Adrenal gland (tissue), 12 donors: ENCODE data around the gene CABP4. TPM values are rescaled to one million over a fixed set of nuclear protein-coding genes. Genes with fewer than 3 reads are reported as not detected.

ENCODE experiments used
- DNase-seq, 7 donors: peaks; one replicate each; pipeline ENCODE4 v3.0.0-alpha.2; 2019 to 2020
- H3K27ac ChIP-seq, 5 donors: fragments of 200-600 bp; sonication (generic) in 4 of 5; 1 replicate in 3 of 5; 2 replicates in 2 of 5; pipeline versions ENCODE4 v1.5.1 to v1.8.0; 2016 to 2020; ENCODE audit warnings: mild to moderate bottlenecking in 1 of 5
- H3K27me3 ChIP-seq: fragments of 200-600 bp; 2 replicates; pipeline ENCODE4 v1.8.0; 2021
- H3K36me3 ChIP-seq, 2 donors: fragments of 200-600 bp; replicated peaks in 1 of 2; 1 replicate in 1 of 2; 2 replicates in 1 of 2; pipeline versions ENCODE4 v1.5.1 to v1.8.0; 2018 to 2022
- H3K4me1 ChIP-seq, 2 donors: fragments of 200-600 bp; replicated peaks in 1 of 2; 1 replicate in 1 of 2; 2 replicates in 1 of 2; pipeline versions ENCODE4 v1.5.1 to v1.8.0; 2018 to 2021
- H3K4me3 ChIP-seq, 4 donors: fragments of 200-600 bp; sonication (generic) in 3 of 4; one replicate each; pipeline ENCODE4 v1.5.1; 2016 to 2018
- H3K9me3 ChIP-seq, 3 donors: fragments of 200-600 bp; sonication (generic) in 1 of 3; replicated peaks in 1 of 3; 1 replicate in 2 of 3; 2 replicates in 1 of 3; pipeline versions ENCODE4 v1.5.1 to v1.8.0; 2016 to 2021
- POLR2A ChIP-seq, 2 donors: fragments of 450-650 bp; IDR thresholded peaks; one replicate each; pipeline ENCODE4 v1.6.1; 2017; ENCODE audit warnings: antibody characterized with exemption in 2 of 2, mild to moderate bottlenecking in 2 of 2, moderate library complexity in 1 of 2
- WGBS, 4 donors: extraction: QIAGEN DNeasy Blood & Tissue Kit in 2 of 4; methylation state at CpG; one replicate each; pipeline versions ENCODE4 v1.1.5 to v1.1.7; 2013 to 2017; 5-methylcytosine and 5-hydroxymethylcytosine counted together
- intact Hi-C, 2 donors: fragments of 100-400 bp; cut with DNase I; formaldehyde crosslinking; loops; one replicate each; pipeline versions ENCODE4 v1.14.1 to v1.15.0; 2022 to 2023
- polyA plus RNA-seq, 3 donors: library from polyadenylated mRNA; stranded (reverse); fragments of 200-250 nt in 2 of 3; fragments of 350-450 nt in 1 of 3; fragmentation: Illumina TruSeq in 1 of 3; extraction: RNeasy Lipid Tissue Mini Kit (QIAGEN cat#74804) in 1 of 3; gene quantifications; one replicate each; pipeline ENCODE4 v1.2.3, GENCODE V29; 2013 to 2014
- total RNA-seq, 9 donors: library from RNA; depleted of rRNA in 4 of 9; stranded (reverse); fragments of >200 nt in 4 of 9; fragments of 120-200 nt in 1 of 9; fragmentation: NEBNext Ultra II Directional in 1 of 9; extraction: Animal tissue kit (Norgen Biotek cat#: 25700) in 1 of 9; gene quantifications; one replicate each; pipeline versions ENCODE4 v1.1.0 to v1.2.4, GENCODE V29; 2013 to 2023
- TF ChIP-seq, protein P1 (sequence below), 6 experiments: fragments of 450-650 bp in 4 of 6; fragments of 200-600 bp in 2 of 6; sonication (generic) in 1 of 6; IDR thresholded peaks; 1 replicate in 5 of 6; 2 replicates in 1 of 6; pipeline versions ENCODE4 v1.5.1 to v1.8.0; 2016 to 2021; ENCODE audit warnings: antibody characterized with exemption in 6 of 6, mild to moderate bottlenecking in 2 of 6, moderate library complexity in 1 of 6
- donor health status: healthy with polysubstance abuse.
- donor health status: Bipolar disorder and iron deficiency.
- donor health status: DM: yes; HTN: yes; CAD: no.
- donor health status: DM: no; HTN: no; CAD: no.
- donor health status: DM: no; HTN: no; CAD: no.
- donor health status: DM: yes; HTN: yes; CAD: no.

Gene CABP4
- total and polyA plus RNA-seq, 12 donors, result 0.28 to 3.8 (median 1.5) TPM; not detected in 1

DNA sequence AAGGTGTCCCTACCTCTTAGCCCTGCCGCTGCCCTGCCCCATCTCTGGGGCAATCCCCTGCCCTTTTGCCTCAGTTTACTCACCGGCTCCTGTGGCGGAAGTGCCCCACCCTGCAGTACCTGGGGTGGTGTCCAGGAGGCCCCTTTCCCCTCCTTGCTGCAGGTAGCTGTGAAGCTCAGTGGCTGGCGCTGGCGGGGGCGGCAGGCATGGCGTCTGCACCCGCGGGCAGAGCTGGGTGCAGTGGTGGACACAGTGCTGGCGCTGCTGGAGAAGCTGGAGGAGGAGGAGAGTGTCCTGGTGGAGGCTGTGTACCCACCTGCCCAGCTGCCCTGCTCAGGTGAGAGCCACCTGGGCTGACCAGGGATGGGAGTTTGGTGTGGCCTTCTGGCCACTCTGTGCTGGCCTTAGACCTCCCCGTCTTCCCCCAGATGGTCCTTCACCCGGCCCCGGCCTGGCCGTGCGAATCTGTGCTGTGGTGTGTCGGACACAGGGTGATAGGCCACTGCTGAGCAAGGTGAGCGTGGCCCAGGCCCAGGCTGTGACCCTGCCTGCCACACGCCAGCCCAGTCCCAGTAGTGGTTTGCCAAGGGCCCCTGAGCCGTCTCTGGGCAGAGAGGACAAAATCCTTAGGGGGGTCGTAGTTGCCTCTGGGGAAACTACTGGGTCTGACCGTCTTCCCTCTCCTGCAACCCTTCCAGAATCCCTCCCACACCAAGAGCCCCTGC is 35.7 kb upstream of the CABP4 start:
- H3K4me3 ChIP-seq, result no peak overlapping the region
- WGBS, 4 donors, result 87 to 93% (median 92%) methylated on average over 6 to 21 of the region's 21 CpGs
- TF ChIP-seq POLR2A (IDR thresholded peaks at IDR 0.05), result no peak
- TF ChIP-seq, protein P1, sequence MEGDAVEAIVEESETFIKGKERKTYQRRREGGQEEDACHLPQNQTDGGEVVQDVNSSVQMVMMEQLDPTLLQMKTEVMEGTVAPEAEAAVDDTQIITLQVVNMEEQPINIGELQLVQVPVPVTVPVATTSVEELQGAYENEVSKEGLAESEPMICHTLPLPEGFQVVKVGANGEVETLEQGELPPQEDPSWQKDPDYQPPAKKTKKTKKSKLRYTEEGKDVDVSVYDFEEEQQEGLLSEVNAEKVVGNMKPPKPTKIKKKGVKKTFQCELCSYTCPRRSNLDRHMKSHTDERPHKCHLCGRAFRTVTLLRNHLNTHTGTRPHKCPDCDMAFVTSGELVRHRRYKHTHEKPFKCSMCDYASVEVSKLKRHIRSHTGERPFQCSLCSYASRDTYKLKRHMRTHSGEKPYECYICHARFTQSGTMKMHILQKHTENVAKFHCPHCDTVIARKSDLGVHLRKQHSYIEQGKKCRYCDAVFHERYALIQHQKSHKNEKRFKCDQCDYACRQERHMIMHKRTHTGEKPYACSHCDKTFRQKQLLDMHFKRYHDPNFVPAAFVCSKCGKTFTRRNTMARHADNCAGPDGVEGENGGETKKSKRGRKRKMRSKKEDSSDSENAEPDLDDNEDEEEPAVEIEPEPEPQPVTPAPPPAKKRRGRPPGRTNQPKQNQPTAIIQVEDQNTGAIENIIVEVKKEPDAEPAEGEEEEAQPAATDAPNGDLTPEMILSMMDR (IDR thresholded peaks at IDR 0.05), result no peak
- no peaks in the 10 kb centered on the region for H3K36me3 ChIP-seq
- intact Hi-C loops, result no loop called here
- H3K9me3 ChIP-seq, result no peaks in the 10 kb centered on the region
- H3K4me1 ChIP-seq, result peaks cover 10 to 12% of the 10 kb centered on the region in 2 donors
- peaks cover 3% of the 10 kb centered on the region for H3K27me3 ChIP-seq
- no peak overlapping the region for H3K27ac ChIP-seq
- no peak for DNase-seq

DNA sequence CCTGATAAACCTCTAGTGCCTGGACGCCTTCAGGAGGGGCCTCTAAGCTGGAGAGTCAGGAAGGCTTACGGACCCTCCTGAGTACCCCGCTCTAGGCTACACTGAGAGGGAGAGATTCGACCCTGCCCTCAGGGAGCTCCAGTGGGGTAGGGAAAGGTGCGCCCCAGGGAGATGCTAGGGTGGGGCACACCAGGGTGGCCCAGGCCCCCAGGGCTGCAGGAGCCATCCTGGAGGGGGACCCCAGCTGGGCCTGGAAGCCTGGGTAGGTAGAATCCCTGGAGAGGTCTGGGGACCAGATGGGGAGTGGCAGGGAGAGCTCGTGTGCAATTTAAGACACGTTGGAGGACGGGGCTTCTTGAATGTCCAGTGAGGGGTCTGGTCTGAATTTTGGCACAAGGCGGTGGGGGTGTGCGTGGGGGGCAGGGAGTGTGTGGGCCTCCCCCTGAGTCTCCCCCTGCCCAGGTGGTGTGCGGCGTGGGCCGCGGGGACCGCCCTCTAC is 35.0 kb upstream of the CABP4 start:
- Histone ChIP-seq H3K27ac (peak overlapping the region in 4 of 5 donors; percentile 75 to 98 (median 87)), H3K36me3 (no peaks in the 10 kb centered on the region), H3K4me1 (peaks cover 8 to 9% of the 10 kb centered on the region in 2 donors), H3K9me3 (no peaks in the 10 kb centered on the region), H3K4me3 (peak overlapping the region in 2 of 4 donors; percentile 7 to 81), H3K27me3 (no peaks in the 10 kb centered on the region)
- 20 to 60% (median 46%) methylated on average over 2 to 15 of the region's 15 CpGs for WGBS, 4 donors
- intact Hi-C loops, result no loop called here
- TF ChIP-seq, protein P1 (IDR thresholded peaks at IDR 0.05), result no peak
- no peak for TF ChIP-seq POLR2A (IDR thresholded peaks at IDR 0.05)
- DNase-seq, result no peak

DNA sequence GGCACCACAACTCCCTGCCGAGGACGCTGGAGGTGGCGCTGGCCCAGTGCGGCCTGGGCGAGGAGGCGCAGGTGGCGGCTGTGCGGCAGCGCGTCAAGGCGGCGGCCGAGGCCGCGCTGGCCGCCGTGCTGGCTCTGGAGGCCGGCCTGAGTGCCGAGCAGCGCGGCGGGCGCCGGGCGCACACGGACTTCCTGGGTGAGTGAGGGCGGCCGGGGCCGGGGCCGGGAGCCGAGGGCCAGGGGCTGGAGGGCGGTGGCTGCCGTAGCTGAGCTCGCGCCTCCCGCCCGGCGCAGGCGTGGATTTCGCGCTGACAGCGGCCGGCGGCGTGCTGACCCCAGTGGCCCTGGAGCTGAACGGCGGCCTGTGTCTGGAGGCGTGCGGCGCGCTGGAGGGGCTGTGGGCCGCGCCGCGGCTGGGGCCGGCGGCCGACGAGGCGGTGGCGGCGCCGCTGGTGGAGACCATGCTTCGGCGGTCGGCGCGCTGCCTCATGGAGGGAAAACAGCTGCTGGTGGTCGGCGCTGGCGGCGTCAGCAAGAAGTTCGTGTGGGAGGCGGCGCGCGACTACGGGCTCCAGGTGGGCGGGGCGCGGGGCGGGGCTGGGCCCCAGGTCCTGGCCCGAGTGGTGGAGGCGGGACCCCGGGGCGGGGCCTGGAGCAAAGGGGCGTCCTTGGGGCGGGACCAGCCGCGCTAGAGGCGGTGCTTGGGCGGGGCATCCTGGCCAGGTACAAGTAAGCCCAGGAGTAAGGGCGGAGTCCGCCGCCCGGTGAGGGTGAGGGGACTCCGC is 34.3 kb upstream of the CABP4 start:
- WGBS, 4 donors, result 0 to 3% (median 1%) methylated on average over 5 to 97 of the region's 97 CpGs
- intact Hi-C loops, result no loop called here
- H3K4me1 ChIP-seq, result peaks cover 6 to 7% of the 10 kb centered on the region in 2 donors
- no peaks in the 10 kb centered on the region for H3K9me3 ChIP-seq
- H3K27ac ChIP-seq, result peak overlapping the region; percentile 75 to 98 (median 89)
- no peaks in the 10 kb centered on the region for H3K36me3 ChIP-seq
- DNase-seq, result peak; percentile 94 to 97 (median 96)
- peak overlapping the region in 3 of 4 donors; percentile 7 to 81 (median 56) for H3K4me3 ChIP-seq
- peak; percentile 15 to 55 for TF ChIP-seq POLR2A (IDR thresholded peaks at IDR 0.05)
- TF ChIP-seq, protein P1 (IDR thresholded peaks at IDR 0.05), result peak in 2 of 6 experiments; percentile 6 to 35
- no peaks in the 10 kb centered on the region for H3K27me3 ChIP-seq

DNA sequence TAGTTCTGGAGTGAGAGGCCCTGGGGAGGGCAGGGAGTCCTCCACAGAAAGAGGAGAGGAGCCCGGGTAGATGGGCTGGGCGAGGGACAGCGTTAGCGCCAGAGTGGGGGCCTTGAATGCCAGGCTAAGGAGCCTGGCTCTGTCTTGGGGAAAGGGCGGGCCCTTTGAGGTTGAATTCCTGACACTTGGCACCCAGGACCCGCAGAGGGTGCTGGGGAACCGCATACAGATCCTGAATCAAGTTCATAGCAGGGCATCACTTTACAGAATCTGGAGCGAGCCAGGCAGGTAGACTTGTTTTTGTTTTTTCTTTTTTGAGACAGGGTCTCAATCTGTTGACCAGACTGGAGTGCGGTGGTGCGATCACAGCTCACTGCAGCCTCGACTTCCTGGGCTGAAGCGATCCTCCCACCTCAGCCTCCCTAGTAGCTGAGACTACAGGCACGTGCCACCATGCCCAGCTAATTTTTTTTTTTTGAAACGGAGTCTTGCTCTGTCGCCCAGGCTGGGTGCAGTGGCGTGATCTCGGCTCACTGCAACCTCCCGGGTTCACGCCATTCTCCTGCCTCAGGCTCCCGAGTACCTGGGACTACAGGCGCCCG is 33.6 kb upstream of the CABP4 start:
- TF ChIP-seq, protein P1 (IDR thresholded peaks at IDR 0.05), result no peak
- TF ChIP-seq POLR2A (IDR thresholded peaks at IDR 0.05), result no peak
- Histone ChIP-seq H3K27me3 (no peaks in the 10 kb centered on the region), H3K9me3 (no peaks in the 10 kb centered on the region), H3K4me3 (peak overlapping the region in 1 of 4 donors; percentile 81), H3K4me1 (peaks cover 6 to 7% of the 10 kb centered on the region in 2 donors), H3K36me3 (no peaks in the 10 kb centered on the region), H3K27ac (peak overlapping the region in 3 of 5 donors; percentile 75 to 98 (median 89))
- WGBS, 4 donors, result 61 to 75% (median 70%) methylated on average over 17 to 22 of the region's 22 CpGs
- no peak for DNase-seq
- intact Hi-C loops, result no loop called here
